PC-9 (cell line): ENCODE data around the gene MOB3B. TPM values are rescaled to one million over a fixed set of nuclear protein-coding genes. Genes with fewer than 3 reads are reported as not detected.

Source experiments
- BruUV-seq: library from RNA; stranded (reverse); fragments of 400-500 nt; replicated peaks from 2 replicates; lab custom pipeline; 2021; lab: Mats Ljungman, UMichigan
- CTCF ChIA-PET: fragments of 300-600 bp; sonication (Branson Sonifier 250); formaldehyde crosslinking; loops from one replicate; lab custom pipeline; 2022; ENCODE audit warnings: antibody characterized with exemption; lab: Charles Lee
- POLR2A ChIA-PET: fragments of 300-600 bp; sonication (Branson Sonifier 250); formaldehyde crosslinking; loops from one replicate; lab custom pipeline; 2022; ENCODE audit warnings: antibody characterized with exemption; ENCODE audit not compliant: unreplicated experiment; lab: Charles Lee
- DNase-seq, 2 experiments: peaks; one replicate each; pipeline versions ENCODE4 v3.0.0 to v3.0.0-alpha.2; 2015 to 2022; ENCODE audit warnings: mixed read lengths in 1 of 2
- H2AFZ ChIP-seq: fragments of 200-600 bp; sonication (generic); 2 replicates; pipeline ENCODE4 v1.8.1; 2017; ENCODE audit warnings: antibody characterized with exemption
- H3F3A ChIP-seq: fragments of 200-600 bp; sonication (generic); 2 replicates; pipeline ENCODE4 v1.8.1; 2017; ENCODE audit warnings: antibody characterized with exemption, mild to moderate bottlenecking, low read depth; ENCODE audit not compliant: insufficient read depth
- H3K27ac ChIP-seq: fragments of 200-600 bp; sonication (generic); 2 replicates; pipeline ENCODE4 v1.6.1; 2016; ENCODE audit warnings: mixed run types
- H3K27me3 ChIP-seq: fragments of 200-600 bp; sonication (generic); 2 replicates; pipeline ENCODE4 v1.6.1; 2016; ENCODE audit warnings: low read depth, mixed run types; ENCODE audit not compliant: insufficient read depth
- H3K36me3 ChIP-seq: fragments of 200-600 bp; sonication (generic); 2 replicates; pipeline ENCODE4 v1.6.1; 2016; ENCODE audit warnings: low read depth, mixed run types
- H3K4me1 ChIP-seq: fragments of 200-600 bp; sonication (generic); replicated peaks from 2 replicates; pipeline ENCODE4 v1.6.1; 2016; ENCODE audit warnings: mixed run types; ENCODE audit not compliant: insufficient read depth
- H3K4me2 ChIP-seq: fragments of 200-600 bp; sonication (generic); 2 replicates; pipeline ENCODE4 v1.6.1; 2017; ENCODE audit warnings: mixed run types
- H3K4me3 ChIP-seq: fragments of 200-600 bp; sonication (generic); 2 replicates; pipeline ENCODE4 v1.6.1; 2016; ENCODE audit warnings: mixed run types
- H3K79me2 ChIP-seq: fragments of 200-600 bp; sonication (generic); 2 replicates; pipeline ENCODE4 v1.6.1; 2017; ENCODE audit warnings: low read depth, mixed run types
- H3K9me2 ChIP-seq: fragments of 200-600 bp; sonication (generic); 2 replicates; pipeline ENCODE4 v1.8.1; 2017; ENCODE audit warnings: mild to moderate bottlenecking; ENCODE audit not compliant: insufficient read depth
- H3K9me3 ChIP-seq: fragments of 200-600 bp; sonication (generic); 2 replicates; pipeline ENCODE4 v1.8.1; 2016; ENCODE audit warnings: low read depth; ENCODE audit not compliant: insufficient read depth
- H4K20me1 ChIP-seq: fragments of 200-600 bp; sonication (generic); 2 replicates; pipeline ENCODE4 v1.8.1; 2017; ENCODE audit not compliant: insufficient read depth
- EZH2 ChIP-seq: fragments of 200-600 bp; sonication (generic); IDR thresholded peaks from 2 replicates; pipeline ENCODE4 v1.8.0; 2017; ENCODE audit warnings: antibody characterized with exemption, low read depth
- intact Hi-C: fragments of 100-400 bp; cut with micrococcal nuclease; formaldehyde crosslinking; loops from one replicate; pipeline ENCODE4 v1.10.0; 2022; ENCODE audit not compliant: unreplicated experiment
- total RNA-seq: library from RNA; stranded (reverse); gene quantifications from 2 replicates; pipeline ENCODE4 v1.2.3, GENCODE V29; 2021
- TF ChIP-seq, protein P1 (sequence below): fragments of 200-600 bp; sonication (generic); conservative IDR thresholded peaks from 2 replicates; pipeline ENCODE4 v1.6.1; 2017; ENCODE audit warnings: mixed run types, antibody characterized with exemption, mild to moderate bottlenecking, moderate library complexity

Gene MOB3B
- total RNA-seq, 1 experiment from 2014 or later, result 4.4 TPM

DNA sequence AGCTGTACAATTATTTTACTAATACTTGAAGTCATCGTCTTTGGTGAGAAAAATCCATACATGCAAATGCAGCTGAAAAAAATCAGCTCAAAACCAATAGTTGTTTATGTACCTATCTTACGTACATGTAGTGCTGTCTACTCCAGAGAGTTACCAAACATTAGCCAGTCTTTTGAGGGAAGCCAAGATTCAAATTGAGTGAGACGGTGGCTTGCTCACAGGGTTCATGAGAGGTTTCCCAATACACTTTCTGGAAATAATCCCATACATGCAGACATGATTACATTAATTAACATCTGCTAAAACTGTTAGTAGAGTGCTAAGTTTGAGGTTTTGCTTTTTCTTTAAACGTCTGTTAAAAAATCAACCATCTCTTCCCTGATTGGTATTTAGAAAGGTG is 41.4 kb upstream of the MOB3B start:
- no peaks in the 10 kb centered on the region for H3K36me3 ChIP-seq
- no peak overlapping the region for H3K27ac ChIP-seq
- no peaks in the 10 kb centered on the region for H4K20me1 ChIP-seq
- DNase-seq, result no peak
- no peak overlapping the region for H3K4me3 ChIP-seq
- H3K9me2 ChIP-seq, result no peaks in the 10 kb centered on the region
- intact Hi-C loops, result no loop called here
- no peak overlapping the region for H3K4me2 ChIP-seq
- ChIA-PET CTCF (no interaction called here), POLR2A (no interaction called here)
- peaks cover 3% of the 10 kb centered on the region; the same call in 1 of the 2 replicates for H3F3A ChIP-seq
- BruUV-seq, result no TSS peak
- TF ChIP-seq EZH2, result no peak
- TF ChIP-seq, protein P1, sequence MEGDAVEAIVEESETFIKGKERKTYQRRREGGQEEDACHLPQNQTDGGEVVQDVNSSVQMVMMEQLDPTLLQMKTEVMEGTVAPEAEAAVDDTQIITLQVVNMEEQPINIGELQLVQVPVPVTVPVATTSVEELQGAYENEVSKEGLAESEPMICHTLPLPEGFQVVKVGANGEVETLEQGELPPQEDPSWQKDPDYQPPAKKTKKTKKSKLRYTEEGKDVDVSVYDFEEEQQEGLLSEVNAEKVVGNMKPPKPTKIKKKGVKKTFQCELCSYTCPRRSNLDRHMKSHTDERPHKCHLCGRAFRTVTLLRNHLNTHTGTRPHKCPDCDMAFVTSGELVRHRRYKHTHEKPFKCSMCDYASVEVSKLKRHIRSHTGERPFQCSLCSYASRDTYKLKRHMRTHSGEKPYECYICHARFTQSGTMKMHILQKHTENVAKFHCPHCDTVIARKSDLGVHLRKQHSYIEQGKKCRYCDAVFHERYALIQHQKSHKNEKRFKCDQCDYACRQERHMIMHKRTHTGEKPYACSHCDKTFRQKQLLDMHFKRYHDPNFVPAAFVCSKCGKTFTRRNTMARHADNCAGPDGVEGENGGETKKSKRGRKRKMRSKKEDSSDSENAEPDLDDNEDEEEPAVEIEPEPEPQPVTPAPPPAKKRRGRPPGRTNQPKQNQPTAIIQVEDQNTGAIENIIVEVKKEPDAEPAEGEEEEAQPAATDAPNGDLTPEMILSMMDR, result no peak
- H3K27me3 ChIP-seq, result no peaks in the 10 kb centered on the region
- no peak overlapping the region for H2AFZ ChIP-seq
- peaks cover 29% of the 10 kb centered on the region for H3K4me1 ChIP-seq
- 0 out of 2 replicates have a peak, but pooled peaks cover 4% of the 10 kb centered on the region for H3K79me2 ChIP-seq
- no peaks in the 10 kb centered on the region for H3K9me3 ChIP-seq

DNA sequence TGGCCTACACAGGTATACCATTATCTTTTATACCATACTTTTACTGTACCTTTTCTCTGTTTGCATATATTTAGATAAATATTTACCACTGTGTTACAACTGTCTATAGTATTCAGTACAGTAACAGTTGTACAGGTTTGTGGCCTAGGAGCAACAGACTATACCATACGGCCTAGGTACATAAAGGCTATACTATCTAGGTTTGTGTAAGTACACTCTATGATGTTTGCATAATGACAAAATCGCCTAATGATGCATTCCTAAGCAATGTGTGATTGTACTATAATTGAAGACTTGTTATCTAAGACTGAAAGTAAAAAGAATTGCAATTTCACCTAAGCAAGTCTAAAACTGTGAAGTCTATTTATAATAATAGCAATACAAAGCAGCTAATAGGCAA is 39.8 kb upstream of the MOB3B start:
- intact Hi-C loops, result no loop called here
- CTCF ChIA-PET, result no interaction called here

DNA sequence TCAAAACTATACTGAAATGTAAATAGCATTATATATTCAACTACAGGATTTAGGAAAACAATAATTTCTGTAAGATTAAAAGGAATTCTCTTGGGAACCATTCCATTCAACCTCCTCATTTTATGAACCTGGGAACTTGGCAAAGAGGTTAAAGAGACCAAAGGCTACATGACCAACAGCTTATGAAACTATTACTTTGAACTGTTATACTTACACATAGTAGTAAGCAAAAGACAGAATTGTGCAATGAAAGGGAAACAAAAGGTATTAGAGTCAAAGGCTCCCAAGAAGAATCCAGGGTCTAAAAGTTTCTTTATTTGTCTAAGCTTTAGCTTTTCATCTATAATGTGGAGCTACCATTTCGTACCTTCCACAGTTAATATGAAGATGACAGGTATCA is 36.5 kb upstream of the MOB3B start:
- intact Hi-C loops, result no loop called here
- ChIA-PET POLR2A (no interaction called here), CTCF (no interaction called here)
- 0 out of 2 replicates have a peak, but pooled peaks cover 4% of the 10 kb centered on the region for H3K79me2 ChIP-seq
- no peak overlapping the region for H3K27ac ChIP-seq
- H2AFZ ChIP-seq, result no peak overlapping the region
- peaks cover 20% of the 10 kb centered on the region for H3K4me1 ChIP-seq
- BruUV-seq, result no TSS peak
- H3K9me2 ChIP-seq, result no peaks in the 10 kb centered on the region
- H3K36me3 ChIP-seq, result no peaks in the 10 kb centered on the region
- H3K4me2 ChIP-seq, result no peak overlapping the region
- H3K4me3 ChIP-seq, result no peak overlapping the region
- no peaks in the 10 kb centered on the region for H3F3A ChIP-seq
- no peaks in the 10 kb centered on the region for H3K27me3 ChIP-seq
- DNase-seq, result no peak
- H3K9me3 ChIP-seq, result no peaks in the 10 kb centered on the region
- TF ChIP-seq, protein P1, result no peak
- TF ChIP-seq EZH2, result no peak
- no peaks in the 10 kb centered on the region for H4K20me1 ChIP-seq

More for the DNA sequence above, 39.8 kb upstream of the MOB3B start:
- Histone ChIP-seq H3K36me3 (no peaks in the 10 kb centered on the region), H3K9me3 (no peaks in the 10 kb centered on the region), H3F3A (peaks cover 3% of the 10 kb centered on the region; the same call in 1 of the 2 replicates), H3K27me3 (no peaks in the 10 kb centered on the region), H3K4me3 (no peak overlapping the region), H2AFZ (no peak overlapping the region), H3K4me2 (0 out of 2 replicates have a peak overlapping the region, but pooled peaks have one; percentile 11), H3K4me1 (peaks cover 23% of the 10 kb centered on the region), H3K79me2 (0 out of 2 replicates have a peak, but pooled peaks cover 4% of the 10 kb centered on the region), H3K27ac (no peak overlapping the region), H3K9me2 (no peaks in the 10 kb centered on the region), H4K20me1 (no peaks in the 10 kb centered on the region)
- POLR2A ChIA-PET, result no interaction called here
- no peak for TF ChIP-seq EZH2
- TF ChIP-seq, protein P1, result no peak
- DNase-seq, result peak in 1 of 2 experiments; percentile 74
- no TSS peak for BruUV-seq
